Esophagus muscularis mucosa (tissue), 3 donors: ENCODE data around the gene GINS2.

Source experiments
- CTCF ChIP-seq, 3 experiments: fragments of 200-600 bp in 2 of 3; fragments of 450-650 bp in 1 of 3; sonication (generic) in 2 of 3; IDR thresholded peaks; one replicate each; pipeline ENCODE4 v1.5.1; 2017 to 2019; ENCODE audit warnings: antibody characterized with exemption in 3 of 3, mild to moderate bottlenecking in 2 of 3, moderate library complexity in 1 of 3
- POLR2A ChIP-seq: fragments of 450-650 bp; IDR thresholded peaks from one replicate; pipeline ENCODE4 v1.6.1; 2017; ENCODE audit warnings: antibody characterized with exemption, moderate library complexity, mild to moderate bottlenecking, low read depth
- POLR2AphosphoS5 ChIP-seq, 2 donors: sonication (generic); formaldehyde crosslinking; IDR thresholded peaks; one replicate each; pipeline ENCODE4 v1.6.1; 2017; ENCODE audit warnings: antibody characterized with exemption in 2 of 2

GRCh38 chr16:85733839-85734170 is 45.1 kb upstream of the GINS2 start:
- TF ChIP-seq CTCF (IDR thresholded peaks at IDR 0.05) = no peak
- no peak for TF ChIP-seq POLR2AphosphoS5 (IDR thresholded peaks at IDR 0.05)
- TF ChIP-seq POLR2A = no peak
